Endothelial cell of umbilical vein (primary cell): ENCODE data around the gene JPH2. TPM values are rescaled to one million over a fixed set of nuclear protein-coding genes. Genes with fewer than 3 reads are reported as not detected.

Source experiments
- BruUV-seq: library from RNA; stranded (reverse); fragments of 400-500 nt; replicated peaks from 2 replicates; lab custom pipeline; 2021; lab: Mats Ljungman, UMichigan
- CTCF ChIA-PET: fragments of 300-600, 350-600 bp; sonication (Branson Sonifier 250); formaldehyde crosslinking; loops from one replicate; lab custom pipeline; 2021; ENCODE audit warnings: antibody characterized with exemption, inconsistent platforms; lab: Charles Lee
- POLR2A ChIA-PET: fragments of 300-600, 350-600 bp; sonication (Branson Sonifier 250); formaldehyde crosslinking; loops from one replicate; lab custom pipeline; 2021; ENCODE audit warnings: antibody characterized with exemption, inconsistent platforms; lab: Charles Lee
- DNase-seq: peaks from one replicate; pipeline ENCODE4 v3.0.0-alpha.2; 2011; ENCODE audit warnings: low read depth, low spot score
- FAIRE-seq: peaks from 2 replicates; lab custom pipeline; 2011; peaks lifted over from hg19 to GRCh38; lab: Jason Lieb, UNC
- H2AFZ ChIP-seq: 2 replicates; pipeline ENCODE4 v1.6.0; 2012; ENCODE audit warnings: low read depth, low read length, control low read depth, inconsistent platforms
- H3K27ac ChIP-seq: 2 replicates; pipeline ENCODE4 v1.5.1; 2011; ENCODE audit warnings: low read depth, mild to moderate bottlenecking, control low read depth, low read length, moderate library complexity; ENCODE audit not compliant: insufficient read depth
- H3K27me3 ChIP-seq, 2 experiments: 2 replicates each; pipeline versions ENCODE4 v1.6.0 to v1.6.1; 2011; ENCODE audit warnings: low read length in 2 of 2, mixed read lengths in 1 of 2; ENCODE audit not compliant: control insufficient read depth in 2 of 2, insufficient read depth in 2 of 2
- H3K36me3 ChIP-seq, 2 experiments: 2 replicates in 1 of 2; 3 replicates in 1 of 2; pipeline ENCODE4 v1.5.1; 2011; ENCODE audit warnings: low read length in 2 of 2, mild to moderate bottlenecking in 1 of 2, moderate library complexity in 1 of 2; ENCODE audit not compliant: control insufficient read depth in 2 of 2, insufficient read depth in 2 of 2; ENCODE audit errors: extremely low read depth in 1 of 2
- H3K4me1 ChIP-seq: 3 replicates; pipeline ENCODE4 v1.5.1; 2011; ENCODE audit warnings: mild to moderate bottlenecking, low read length; ENCODE audit not compliant: control insufficient read depth, insufficient read depth; ENCODE audit errors: extremely low read depth
- H3K4me2 ChIP-seq: 2 replicates; pipeline ENCODE4 v1.6.1; 2011; ENCODE audit warnings: low read length, control low read depth, mixed read lengths; ENCODE audit not compliant: insufficient read depth
- H3K4me3 ChIP-seq, 3 experiments: fragments of 200-600 bp in 1 of 3; sonication (generic), shearing (Covaris generic) in 1 of 3; replicated peaks in 1 of 3; 2 replicates each; pipeline ENCODE4 v1.5.1; 2011 to 2016; ENCODE audit warnings: control low read depth in 3 of 3, low read length in 3 of 3, mild to moderate bottlenecking in 2 of 3, inconsistent platforms in 1 of 3, low read depth in 1 of 3, moderate library complexity in 1 of 3; ENCODE audit not compliant: insufficient read depth in 1 of 3
- H3K79me2 ChIP-seq: 2 replicates; pipeline ENCODE4 v1.6.0; 2012; ENCODE audit warnings: low read length, inconsistent platforms; ENCODE audit not compliant: control insufficient read depth, insufficient read depth
- H3K9ac ChIP-seq: replicated peaks from 2 replicates; pipeline ENCODE3; 2011; ENCODE audit warnings: low read length, control low read depth; ENCODE audit not compliant: insufficient read depth; ENCODE audit errors: extremely low read depth
- H3K9me1 ChIP-seq: replicated peaks from 3 replicates; pipeline ENCODE4 v1.6.0; 2011; ENCODE audit warnings: mild to moderate bottlenecking, low read length; ENCODE audit not compliant: control insufficient read depth, insufficient read depth; ENCODE audit errors: extremely low read depth
- H3K9me3 ChIP-seq: replicated peaks from 2 replicates; pipeline ENCODE4 v1.5.1; 2012; ENCODE audit warnings: low read length, inconsistent platforms; ENCODE audit not compliant: control insufficient read depth, insufficient read depth
- H4K20me1 ChIP-seq: replicated peaks from 2 replicates; pipeline ENCODE3; 2011; ENCODE audit warnings: mild to moderate bottlenecking, low read length; ENCODE audit not compliant: control insufficient read depth, insufficient read depth; ENCODE audit errors: extremely low read depth
- EZH2 ChIP-seq: IDR thresholded peaks from 2 replicates; pipeline ENCODE4 v1.6.1; 2012; ENCODE audit warnings: borderline replicate concordance, low read depth, mild to moderate bottlenecking, moderate library complexity, low read length, inconsistent platforms; ENCODE audit not compliant: severe bottlenecking
- FOS ChIP-seq: IDR thresholded peaks from 2 replicates; pipeline ENCODE4 v1.6.1; 2011; ENCODE audit warnings: mild to moderate bottlenecking, low read length, moderate library complexity, borderline replicate concordance; ENCODE audit not compliant: insufficient read depth
- GATA2 ChIP-seq: IDR thresholded peaks from 2 replicates; pipeline ENCODE4 v1.7.0; 2011; ENCODE audit warnings: low read depth, mild to moderate bottlenecking, moderate library complexity, mixed read lengths, low read length; ENCODE audit not compliant: insufficient read length, insufficient read depth
- JUN ChIP-seq: IDR thresholded peaks from 2 replicates; pipeline ENCODE4 v1.6.1; 2011; ENCODE audit warnings: borderline replicate concordance, low read depth; ENCODE audit not compliant: insufficient read length, insufficient read depth
- MYC ChIP-seq: IDR thresholded peaks from one replicate; pipeline ENCODE4 v1.6.1; 2011; ENCODE audit warnings: mild to moderate bottlenecking, low read depth, low read length
- POLR2A ChIP-seq: IDR thresholded peaks from 2 replicates; pipeline ENCODE4 v1.6.1; 2012; ENCODE audit warnings: low read depth, mild to moderate bottlenecking, control low read depth, low read length
- POLR2AphosphoS5 ChIP-seq: IDR thresholded peaks from 2 replicates; pipeline ENCODE4 v1.6.1; 2012; ENCODE audit warnings: low read depth, mild to moderate bottlenecking, control low read depth, low read length, moderate library complexity; ENCODE audit not compliant: insufficient read depth
- dilution Hi-C: fragments of 300-500 bp; cut with MboI; formaldehyde crosslinking; loops from one replicate; pipeline ENCODE4 v1.15.0; 2019; ENCODE audit warnings: low sequenced_read_pairs; ENCODE audit not compliant: extremely low pct_ligation_motif_present
- intact Hi-C: fragments of 100-400 bp; cut with micrococcal nuclease; formaldehyde crosslinking; loops from one replicate; pipeline ENCODE4 v1.10.0; 2022
- polyA plus RNA-seq, 4 experiments: library from polyadenylated mRNA; depleted of rRNA in 3 of 4; stranded (reverse) in 3 of 4; unstranded in 1 of 4; fragments of >200 nt; gene quantifications; 2 replicates each; pipeline versions ENCODE4 v1.2.1 to v1.2.3, GENCODE V29; 2011 to 2012; ENCODE audit warnings: missing spikeins in 1 of 4
- total RNA-seq: library from RNA; stranded (reverse); gene quantifications from 2 replicates; pipeline ENCODE4 v1.2.3, GENCODE V29; 2021
- TF ChIP-seq, protein P1 (sequence below): IDR thresholded peaks from 2 replicates; pipeline ENCODE4 v1.6.1; 2011; ENCODE audit not compliant: insufficient read depth, insufficient read length

Gene JPH2
- total and polyA plus RNA-seq, 2 donors (not counting 3 experiments of a cell fraction or from before 2014, with no cell fraction given) = not detected

DNA sequence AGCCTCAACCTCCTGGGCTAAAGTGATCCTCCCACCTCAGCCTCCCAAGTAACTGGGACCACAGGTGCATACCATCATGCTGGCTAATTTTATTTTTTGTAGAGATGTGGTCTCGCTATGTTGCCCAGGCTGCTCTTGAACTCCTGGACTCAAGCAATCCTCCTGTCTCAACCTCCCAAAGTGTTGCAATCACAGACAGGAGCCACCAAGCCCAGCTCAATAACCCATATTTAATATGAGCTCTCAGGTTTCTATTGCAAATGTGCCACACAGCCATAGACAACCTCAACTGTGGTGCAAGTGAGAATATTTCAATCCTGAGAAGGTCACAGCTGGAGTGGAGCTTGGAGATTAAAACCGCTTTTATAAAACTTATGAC, 14.4 kb downstream of the JPH2 start:
- dilution Hi-C loops = no loop called here
- ChIA-PET CTCF (interaction anchor here (0.8 to 2.0 kb wide), 2 partner anchors 54 to 56 kb away, joined by 3 to 4 read pairs; no protein-coding TSS in a partner anchor), POLR2A (no interaction called here)
- FAIRE-seq = no peak
- BruUV-seq = no TSS peak
- no peaks in the 10 kb centered on the region for H4K20me1 ChIP-seq
- H3K79me2 ChIP-seq = no peaks in the 10 kb centered on the region
- no peak for TF ChIP-seq FOS
- TF ChIP-seq JUN = no peak
- TF ChIP-seq, protein P1, sequence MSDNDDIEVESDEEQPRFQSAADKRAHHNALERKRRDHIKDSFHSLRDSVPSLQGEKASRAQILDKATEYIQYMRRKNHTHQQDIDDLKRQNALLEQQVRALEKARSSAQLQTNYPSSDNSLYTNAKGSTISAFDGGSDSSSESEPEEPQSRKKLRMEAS = no peak
- no peak for TF ChIP-seq EZH2
- no peak for TF ChIP-seq POLR2A
- no peak for TF ChIP-seq GATA2
- TF ChIP-seq MYC = no peak
- TF ChIP-seq POLR2AphosphoS5 = no peak
- intact Hi-C loops = no loop called here
- H3K4me2 ChIP-seq = no peak overlapping the region
- H3K9me3 ChIP-seq = no peaks in the 10 kb centered on the region
- H3K27me3 ChIP-seq = peaks cover 11 to 24% of the 10 kb centered on the region in 2 experiments
- no peak overlapping the region for H3K9ac ChIP-seq
- H3K36me3 ChIP-seq = no peaks in the 10 kb centered on the region
- no peak overlapping the region for H2AFZ ChIP-seq
- no peak for DNase-seq
- no peaks in the 10 kb centered on the region for H3K9me1 ChIP-seq
- no peak overlapping the region for H3K27ac ChIP-seq
- H3K4me1 ChIP-seq = no peaks in the 10 kb centered on the region
- no peak overlapping the region for H3K4me3 ChIP-seq
